Coronary artery (tissue), 2 donors: ENCODE data around the gene RTBDN.

ENCODE experiments used
- DNase-seq: peaks from one replicate; pipeline ENCODE4 v3.0.0-alpha.2; 2017; ENCODE audit warnings: low spot score
- H3K27ac ChIP-seq, 2 donors: fragments of 200-600 bp; sonication (generic); one replicate each; pipeline ENCODE4 v1.5.1; 2016 to 2019
- H3K4me3 ChIP-seq: fragments of 200-600 bp; sonication (generic); 2 replicates; pipeline ENCODE4 v1.5.1; 2016; ENCODE audit warnings: mild to moderate bottlenecking, moderate library complexity
- TF ChIP-seq, protein P1 (sequence below): fragments of 200-600 bp; sonication (generic); IDR thresholded peaks from one replicate; pipeline ENCODE4 v1.5.1; 2019; ENCODE audit warnings: antibody characterized with exemption

Gene RTBDN

DNA sequence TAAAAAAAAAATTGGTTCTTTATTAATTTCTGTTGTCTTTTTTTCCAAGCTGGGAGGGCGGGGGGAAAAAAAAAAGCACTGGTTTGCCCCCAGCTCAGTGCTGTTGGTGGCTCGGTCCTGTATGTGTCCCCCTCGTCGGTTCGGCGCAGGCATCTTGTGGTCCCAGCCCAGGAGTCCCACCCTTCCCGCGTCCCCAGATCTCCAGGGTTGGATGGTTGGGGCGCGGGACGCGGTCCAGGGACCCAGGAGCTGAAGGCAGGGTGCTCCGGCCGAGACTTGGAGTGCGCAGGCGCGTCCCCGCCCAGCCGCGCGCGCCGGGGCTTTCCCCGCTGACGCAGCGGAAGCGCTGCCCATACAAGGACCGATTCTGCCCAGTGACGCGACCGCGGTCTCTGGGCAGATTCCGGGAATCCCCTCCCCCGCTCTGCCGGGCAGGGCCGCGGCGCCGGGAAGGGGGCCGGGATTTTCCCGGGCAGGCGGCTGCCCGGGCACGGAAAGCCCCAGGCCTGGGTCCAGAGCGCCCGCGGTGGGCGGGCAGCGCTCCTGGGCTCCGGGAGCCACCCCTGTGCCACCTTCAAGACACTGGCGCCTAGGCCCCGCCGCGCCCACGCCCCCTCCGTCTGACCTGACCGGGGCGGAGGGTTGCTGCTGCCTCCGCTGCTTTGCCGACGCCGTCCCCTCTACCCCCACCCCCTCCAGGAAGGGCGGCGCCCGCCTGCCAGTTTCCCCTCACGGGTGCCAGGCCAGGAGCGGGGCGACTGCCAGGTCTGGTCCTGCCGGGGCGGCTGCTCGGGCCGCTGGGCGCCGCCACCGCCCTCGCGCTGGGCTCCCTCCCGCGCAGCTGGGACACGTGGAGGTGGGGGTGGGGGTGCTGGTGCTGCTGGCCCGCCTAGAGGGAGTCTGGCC, 40.8 kb downstream of the RTBDN start:
- TF ChIP-seq, protein P1, sequence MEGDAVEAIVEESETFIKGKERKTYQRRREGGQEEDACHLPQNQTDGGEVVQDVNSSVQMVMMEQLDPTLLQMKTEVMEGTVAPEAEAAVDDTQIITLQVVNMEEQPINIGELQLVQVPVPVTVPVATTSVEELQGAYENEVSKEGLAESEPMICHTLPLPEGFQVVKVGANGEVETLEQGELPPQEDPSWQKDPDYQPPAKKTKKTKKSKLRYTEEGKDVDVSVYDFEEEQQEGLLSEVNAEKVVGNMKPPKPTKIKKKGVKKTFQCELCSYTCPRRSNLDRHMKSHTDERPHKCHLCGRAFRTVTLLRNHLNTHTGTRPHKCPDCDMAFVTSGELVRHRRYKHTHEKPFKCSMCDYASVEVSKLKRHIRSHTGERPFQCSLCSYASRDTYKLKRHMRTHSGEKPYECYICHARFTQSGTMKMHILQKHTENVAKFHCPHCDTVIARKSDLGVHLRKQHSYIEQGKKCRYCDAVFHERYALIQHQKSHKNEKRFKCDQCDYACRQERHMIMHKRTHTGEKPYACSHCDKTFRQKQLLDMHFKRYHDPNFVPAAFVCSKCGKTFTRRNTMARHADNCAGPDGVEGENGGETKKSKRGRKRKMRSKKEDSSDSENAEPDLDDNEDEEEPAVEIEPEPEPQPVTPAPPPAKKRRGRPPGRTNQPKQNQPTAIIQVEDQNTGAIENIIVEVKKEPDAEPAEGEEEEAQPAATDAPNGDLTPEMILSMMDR = no peak
- Histone ChIP-seq H3K27ac (peak overlapping the region; percentile 97 to 99), H3K4me3 (peak overlapping the region; percentile 97)
- peak; percentile 95 for DNase-seq

DNA sequence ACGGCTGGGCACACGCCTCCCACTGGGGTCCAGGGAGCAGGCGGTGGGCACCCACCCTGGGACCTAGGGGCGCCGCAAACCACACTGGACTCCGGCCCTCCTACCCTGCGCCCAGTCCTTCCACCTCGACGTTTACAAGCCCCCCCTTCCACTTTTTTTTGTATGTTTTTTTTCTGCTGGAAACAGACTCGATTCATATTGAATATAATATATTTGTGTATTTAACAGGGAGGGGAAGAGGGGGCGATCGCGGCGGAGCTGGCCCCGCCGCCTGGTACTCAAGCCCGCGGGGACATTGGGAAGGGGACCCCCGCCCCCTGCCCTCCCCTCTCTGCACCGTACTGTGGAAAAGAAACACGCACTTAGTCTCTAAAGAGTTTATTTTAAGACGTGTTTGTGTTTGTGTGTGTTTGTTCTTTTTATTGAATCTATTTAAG, 41.5 kb downstream of the RTBDN start:
- DNase-seq = peak; percentile 72
- TF ChIP-seq, protein P1 = no peak
- H3K27ac ChIP-seq = peak overlapping the region; percentile 97 to 99
- peak overlapping the region; percentile 97 for H3K4me3 ChIP-seq

- TF ChIP-seq, protein P1 = no peak
- Histone ChIP-seq H3K27ac (peak overlapping the region; percentile 97 to 99), H3K4me3 (peak overlapping the region; percentile 97)
- peak; percentile 85 for DNase-seq
Observed at GRCh38 chr19:12792051-12792852, 42.1 kb downstream of the RTBDN start.

DNA sequence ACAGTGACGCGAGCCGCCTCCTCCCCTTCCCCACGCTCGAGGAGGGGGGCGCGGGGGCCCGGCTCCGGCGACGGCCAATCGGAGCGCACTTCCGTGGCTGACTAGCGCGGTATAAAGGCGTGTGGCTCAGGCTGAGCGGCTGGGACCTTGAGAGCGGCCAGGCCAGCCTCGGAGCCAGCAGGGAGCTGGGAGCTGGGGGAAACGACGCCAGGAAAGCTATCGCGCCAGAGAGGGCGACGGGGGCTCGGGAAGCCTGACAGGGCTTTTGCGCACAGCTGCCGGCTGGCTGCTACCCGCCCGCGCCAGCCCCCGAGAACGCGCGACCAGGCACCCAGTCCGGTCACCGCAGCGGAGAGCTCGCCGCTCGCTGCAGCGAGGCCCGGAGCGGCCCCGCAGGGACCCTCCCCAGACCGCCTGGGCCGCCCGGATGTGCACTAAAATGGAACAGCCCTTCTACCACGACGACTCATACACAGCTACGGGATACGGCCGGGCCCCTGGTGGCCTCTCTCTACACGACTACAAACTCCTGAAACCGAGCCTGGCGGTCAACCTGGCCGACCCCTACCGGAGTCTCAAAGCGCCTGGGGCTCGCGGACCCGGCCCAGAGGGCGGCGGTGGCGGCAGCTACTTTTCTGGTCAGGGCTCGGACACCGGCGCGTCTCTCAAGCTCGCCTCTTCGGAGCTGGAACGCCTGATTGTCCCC, 42.9 kb downstream of the RTBDN start, which contains the start of gene JUNB:
TSS of gene JUNB (plus strand) at position 142 of the 706 bp plus-strand sequence. CDS start at position 428, 286 bp downstream.
- TF ChIP-seq, protein P1 = no peak
- peak; percentile 99 for DNase-seq
- H3K27ac ChIP-seq = peak within 1 kb of the TSS; percentile 97 to 99
- H3K4me3 ChIP-seq = peak within 1 kb of the TSS; percentile 97

- Histone ChIP-seq H3K4me3 (peak overlapping the region; percentile 97), H3K27ac (peak overlapping the region; percentile 97 to 99)
- DNase-seq = no peak
- TF ChIP-seq, protein P1 = no peak
Observed at GRCh38 chr19:12790628-12791344, 43.6 kb downstream of the RTBDN start.
